ENCODE measurements around the gene MACROD2.

- TF ChIP-seq KDM5A (IDR thresholded peaks at IDR 0.05) (no peak), ZFP36 (IDR thresholded peaks at IDR 0.05; ENCODE audit: borderline replicate concordance, partially characterized antibody) (no peak), CTCF (IDR thresholded peaks at IDR 0.05) (no peak), POLR2AphosphoS2 (conservative IDR thresholded peaks at IDR 0.05; ENCODE audit: low read length) (no peak), CHD2 (IDR thresholded peaks at IDR 0.05; ENCODE audit: low read length, partially characterized antibody) (no peak), HOXA7 (CRISPR knock-in tag; IDR thresholded peaks at IDR 0.05) (no peak), E2F6 (IDR thresholded peaks at IDR 0.05; ENCODE audit: borderline replicate concordance, low read depth) (no peak), MYC (IDR thresholded peaks at IDR 0.05; ENCODE audit: borderline replicate concordance, low read length) (no peak), ZSCAN20 (CRISPR knock-in tag; IDR thresholded peaks at IDR 0.05) (no peak), POLR2A (IDR thresholded peaks at IDR 0.05; ENCODE audit: low read length) (no peak), RAD21 (conservative IDR thresholded peaks at IDR 0.05 in 1 of 2, IDR thresholded peaks at IDR 0.05 in 1 of 2) (no peak), CBX8 (IDR thresholded peaks at IDR 0.05) (no peak), MAFK (IDR thresholded peaks at IDR 0.05; ENCODE audit: partially characterized antibody) (no peak), MAX (IDR thresholded peaks at IDR 0.05) (no peak)
Observed at GRCh38 chr20:14046534-14046933, 51.2 kb downstream of the MACROD2 start.

Measured in A549 (cell line).